Epithelial cell of esophagus (primary cell): Measurements from ENCODE around the gene SPAG6.

ENCODE experiments used
- DNase-seq: peaks from one replicate; pipeline ENCODE4 v3.0.0; 2010; ENCODE audit warnings: low read depth
- H3K4me3 ChIP-seq: 2 replicates; pipeline ENCODE4 v1.5.1; 2011; ENCODE audit warnings: mild to moderate bottlenecking, low read length, control low read depth
- CTCF ChIP-seq: IDR thresholded peaks from 2 replicates; pipeline ENCODE4 v1.5.1; 2011; ENCODE audit warnings: low read depth, mild to moderate bottlenecking, low read length, control low read depth, inconsistent platforms; ENCODE audit not compliant: insufficient read depth; ENCODE audit errors: missing control alignments

The SPAG6 gene

GRCh38 chr10:22427101-22427500 lies 81.8 kb downstream of the SPAG6 start:
- H3K4me3 ChIP-seq = no peak overlapping the region
- peak; percentile 47 for DNase-seq
- no peak for TF ChIP-seq CTCF

- H3K4me3 ChIP-seq = no peak overlapping the region
- peak; percentile 88 for DNase-seq
- TF ChIP-seq CTCF = no peak
These were observed 82.7 kb downstream of the SPAG6 start for GRCh38 chr10:22427890-22428571.

- no peak for DNase-seq
- TF ChIP-seq CTCF = no peak
- no peak overlapping the region for H3K4me3 ChIP-seq
These were observed 83.8 kb downstream of the SPAG6 start for GRCh38 chr10:22429146-22429545.

GRCh38 chr10:22429981-22430421 lies 84.7 kb downstream of the SPAG6 start:
- no peak overlapping the region for H3K4me3 ChIP-seq
- DNase-seq = no peak
- TF ChIP-seq CTCF = no peak

GRCh38 chr10:22433875-22434274 lies 88.6 kb downstream of the SPAG6 start:
- no peak for TF ChIP-seq CTCF
- H3K4me3 ChIP-seq = no peak overlapping the region
- peak; percentile 75 for DNase-seq

- no peak overlapping the region for H3K4me3 ChIP-seq
- DNase-seq = no peak
- TF ChIP-seq CTCF = no peak
These were observed 89.2 kb downstream of the SPAG6 start for GRCh38 chr10:22434521-22434920.

GRCh38 chr10:22435650-22436049 lies 90.4 kb downstream of the SPAG6 start:
- TF ChIP-seq CTCF = no peak
- no peak overlapping the region for H3K4me3 ChIP-seq
- no peak for DNase-seq
